AG04450 (cell line): ENCODE results near the gene PIP5K1B. TPM values are rescaled to one million over a fixed set of nuclear protein-coding genes. Genes with fewer than 3 reads are reported as not detected.

Experiments
- CTCF ChIA-PET: fragments of 300-600, 350-600 bp; formaldehyde crosslinking; extraction: SDS; loops from one replicate; lab custom pipeline; 2022; ENCODE audit warnings: antibody characterized with exemption, inconsistent platforms; lab: Charles Lee
- POLR2A ChIA-PET: fragments of 350-600 bp; formaldehyde crosslinking; extraction: SDS; loops from one replicate; lab custom pipeline; 2021; ENCODE audit warnings: antibody characterized with exemption, inconsistent platforms; lab: Yijun Ruan, JAX
- DNase-seq: peaks from one replicate; pipeline ENCODE4 v3.0.0-alpha.2; 2011; ENCODE audit warnings: low read depth, low spot score
- H3K27ac ChIP-seq: one replicate; pipeline ENCODE4 v1.5.1; 2012; ENCODE audit warnings: low read depth, low read length, control low read depth
- H3K27me3 ChIP-seq: one replicate; pipeline ENCODE4 v1.6.0; 2012; ENCODE audit warnings: low read length; ENCODE audit not compliant: control insufficient read depth, insufficient read depth
- H3K4me3 ChIP-seq: 2 replicates; pipeline ENCODE4 v1.5.1; 2011; ENCODE audit warnings: mild to moderate bottlenecking, low read depth, low read length, control low read depth
- H3K9me3 ChIP-seq: 2 replicates; pipeline ENCODE4 v1.5.1; 2012; ENCODE audit warnings: low read length; ENCODE audit not compliant: control insufficient read depth, insufficient read depth
- CTCF ChIP-seq: IDR thresholded peaks from 2 replicates; pipeline ENCODE4 v1.5.1; 2011; ENCODE audit warnings: low read depth, low read length, control low read depth, inconsistent platforms
- polyA plus RNA-seq: library from polyadenylated mRNA; depleted of rRNA; stranded (reverse); fragments of >200 nt; gene quantifications from 2 replicates; pipeline ENCODE4 v1.2.3, GENCODE V29; 2011

Gene PIP5K1B
- polyA plus RNA-seq, 1 experiment = not detected

- Histone ChIP-seq H3K9me3 (no peaks in the 10 kb centered on the region), H3K4me3 (no peak overlapping the region), H3K27me3 (peaks cover 2% of the 10 kb centered on the region), H3K27ac (no peak overlapping the region)
- CTCF ChIA-PET = no interaction called here
- TF ChIP-seq CTCF = no peak
- POLR2A ChIA-PET = no interaction called here
- no peak for DNase-seq
Measured at GRCh38 chr9:68873179-68873578, 168.1 kb downstream of the PIP5K1B start.

- Histone ChIP-seq H3K4me3 (no peak overlapping the region), H3K27me3 (peaks cover 2% of the 10 kb centered on the region), H3K9me3 (no peaks in the 10 kb centered on the region), H3K27ac (no peak overlapping the region)
- no peak for DNase-seq
- ChIA-PET POLR2A (no interaction called here), CTCF (no interaction called here)
- no peak for TF ChIP-seq CTCF
Measured at GRCh38 chr9:68876273-68876672, 171.2 kb downstream of the PIP5K1B start.

GRCh38 chr9:68876681-68877080 is 171.6 kb downstream of the PIP5K1B start:
- no peak for TF ChIP-seq CTCF
- CTCF ChIA-PET = no interaction called here
- Histone ChIP-seq H3K27me3 (peaks cover 2% of the 10 kb centered on the region), H3K9me3 (no peaks in the 10 kb centered on the region), H3K27ac (no peak overlapping the region), H3K4me3 (no peak overlapping the region)
- POLR2A ChIA-PET = no interaction called here
- DNase-seq = no peak

- CTCF ChIA-PET = no interaction called here
- no peak for DNase-seq
- no peaks in the 10 kb centered on the region for H3K9me3 ChIP-seq
- H3K27me3 ChIP-seq = no peaks in the 10 kb centered on the region
- H3K27ac ChIP-seq = no peak overlapping the region
- no peak for TF ChIP-seq CTCF
- no peak overlapping the region for H3K4me3 ChIP-seq
- POLR2A ChIA-PET = no interaction called here
Measured at GRCh38 chr9:68877219-68877618, 172.2 kb downstream of the PIP5K1B start.

GRCh38 chr9:68878450-68878849 is 173.4 kb downstream of the PIP5K1B start:
- ChIA-PET CTCF (no interaction called here), POLR2A (no interaction called here)
- DNase-seq = no peak
- Histone ChIP-seq H3K9me3 (no peaks in the 10 kb centered on the region), H3K27me3 (no peaks in the 10 kb centered on the region), H3K27ac (no peak overlapping the region), H3K4me3 (no peak overlapping the region)
- no peak for TF ChIP-seq CTCF
